Suprapubic skin (tissue), 4 donors: ENCODE measurements around the gene TMEM94.

ENCODE experiments used
- CTCF ChIP-seq, 2 donors: fragments of 200-600 bp in 1 of 2; fragments of 450-650 bp in 1 of 2; sonication (generic) in 1 of 2; IDR thresholded peaks; one replicate each; pipeline ENCODE4 v1.5.1; 2016 to 2019; ENCODE audit warnings: antibody characterized with exemption in 2 of 2, mild to moderate bottlenecking in 1 of 2, moderate library complexity in 1 of 2
- EP300 ChIP-seq: sonication (generic); formaldehyde crosslinking; IDR thresholded peaks from one replicate; pipeline ENCODE4 v1.6.1; 2017; ENCODE audit warnings: antibody characterized with exemption
- POLR2A ChIP-seq, 2 donors: fragments of 450-650 bp; IDR thresholded peaks; one replicate each; pipeline ENCODE4 v1.6.1; 2017; ENCODE audit warnings: antibody characterized with exemption in 2 of 2, mild to moderate bottlenecking in 2 of 2, moderate library complexity in 2 of 2
- POLR2AphosphoS5 ChIP-seq, 3 donors: sonication (generic); formaldehyde crosslinking; IDR thresholded peaks; one replicate each; pipeline ENCODE4 v1.6.1; 2017; ENCODE audit warnings: antibody characterized with exemption in 3 of 3

GRCh38 chr17:75411328-75412067, 44.9 kb upstream of the TMEM94 start:
- no peak for TF ChIP-seq CTCF (IDR thresholded peaks at IDR 0.05)
- TF ChIP-seq POLR2AphosphoS5 (IDR thresholded peaks at IDR 0.05): no peak
- TF ChIP-seq EP300: no peak
- no peak for TF ChIP-seq POLR2A (IDR thresholded peaks at IDR 0.05)
